Measurements from ENCODE around the gene CASP2.

- TF ChIP-seq POLR2AphosphoS5 (IDR thresholded peaks at IDR 0.05; ENCODE audit: low read depth, low read length): no peak
- TF ChIP-seq TAF1 (IDR thresholded peaks at IDR 0.05; ENCODE audit: borderline replicate concordance, low read depth, low read length): no peak
- TF ChIP-seq POLR2A (IDR thresholded peaks at IDR 0.05; ENCODE audit: low read depth, low read length): no peak
Observed at GRCh38 chr7:143280566-143280965, 7.6 kb upstream of the CASP2 start.
